ENCODE results near the gene RSBN1L. TPM values are rescaled to one million over a fixed set of nuclear protein-coding genes. Genes with fewer than 3 reads are reported as not detected.
A peak's percentile ranks its signal among the peaks of the same experiment; 100 is the strongest.

RSBN1L gene
- total and polyA plus RNA-seq, 4 donors = 7.3 to 53.2 (median 12.9) TPM

- Histone ChIP-seq H3K9ac (ENCODE audit: insufficient read depth in 1 of 2, low read length in 2 of 2) (no peak overlapping the region), H3K4me1 (ENCODE audit: control insufficient read depth in 5 of 5, insufficient read depth in 5 of 5, low read length in 5 of 5) (no peaks in the 10 kb centered on the region), H3K9me3 (ENCODE audit: control insufficient read depth in 4 of 4, insufficient read depth in 3 of 4, low read length in 3 of 4) (no peaks in the 10 kb centered on the region), H3K4me3 (no peak overlapping the region), H3K36me3 (ENCODE audit: control insufficient read depth in 4 of 4, insufficient read depth in 4 of 4, low read length in 4 of 4) (peaks cover 0 to 6% (median 2%) of the 10 kb centered on the region in 4 donors), H3K27me3 (ENCODE audit: control insufficient read depth in 3 of 3, insufficient read depth in 3 of 3, low read length in 2 of 3) (no peaks in the 10 kb centered on the region), H3K27ac (ENCODE audit: low read depth in 1 of 2, low read length in 1 of 2) (no peak overlapping the region)
- 95% methylated on average over 6 of the region's 6 CpGs for WGBS, 2 donors
- no peak for TF ChIP-seq CTCF (IDR thresholded peaks at IDR 0.05; ENCODE audit: control extremely low read depth, extremely low read depth)
- DNase-seq = no peak
- ATAC-seq (ENCODE audit: insufficient read depth, low FRiP score) = no peak
Measured at GRCh38 chr7:77667459-77668086, 28.7 kb upstream of the RSBN1L start.

- ATAC-seq (ENCODE audit: insufficient read depth, low FRiP score) (peak; percentile 83), DNase-seq (no peak)
- WGBS, 2 donors = 69 to 71% methylated on average over 5 of the region's 5 CpGs
- H3K27me3 ChIP-seq (ENCODE audit: control insufficient read depth in 3 of 3, insufficient read depth in 3 of 3, low read length in 2 of 3) = no peaks in the 10 kb centered on the region
- no peak overlapping the region for H3K27ac ChIP-seq (ENCODE audit: low read depth in 1 of 2, low read length in 1 of 2)
- H3K9ac ChIP-seq (ENCODE audit: insufficient read depth in 1 of 2, low read length in 2 of 2) = no peak overlapping the region
- no peaks in the 10 kb centered on the region for H3K9me3 ChIP-seq (ENCODE audit: control insufficient read depth in 4 of 4, insufficient read depth in 3 of 4, low read length in 3 of 4)
- TF ChIP-seq CTCF (IDR thresholded peaks at IDR 0.05; ENCODE audit: control extremely low read depth, extremely low read depth) = no peak
- peaks cover 0 to 2% (median 0%) of the 10 kb centered on the region in 5 donors for H3K4me1 ChIP-seq (ENCODE audit: control insufficient read depth in 5 of 5, insufficient read depth in 5 of 5, low read length in 5 of 5)
- H3K36me3 ChIP-seq (ENCODE audit: control insufficient read depth in 4 of 4, insufficient read depth in 4 of 4, low read length in 4 of 4) = no peaks in the 10 kb centered on the region
- H3K4me3 ChIP-seq = no peak overlapping the region
Measured at GRCh38 chr7:77674878-77675277, 21.4 kb upstream of the RSBN1L start.

- ATAC-seq (ENCODE audit: insufficient read depth, low FRiP score) (no peak), DNase-seq (peak in 2 of 3 donors; percentile 24 to 68)
- Histone ChIP-seq H3K36me3 (ENCODE audit: control insufficient read depth in 4 of 4, insufficient read depth in 4 of 4, low read length in 4 of 4) (peaks cover 0 to 9% (median 3%) of the 10 kb centered on the region in 4 donors), H3K4me3 (no peak overlapping the region), H3K27ac (ENCODE audit: low read depth in 1 of 2, low read length in 1 of 2) (no peak overlapping the region), H3K9ac (ENCODE audit: insufficient read depth in 1 of 2, low read length in 2 of 2) (no peak overlapping the region), H3K9me3 (ENCODE audit: control insufficient read depth in 4 of 4, insufficient read depth in 3 of 4, low read length in 3 of 4) (no peaks in the 10 kb centered on the region), H3K4me1 (ENCODE audit: control insufficient read depth in 5 of 5, insufficient read depth in 5 of 5, low read length in 5 of 5) (peaks cover 0 to 5% (median 0%) of the 10 kb centered on the region in 5 donors), H3K27me3 (ENCODE audit: control insufficient read depth in 3 of 3, insufficient read depth in 3 of 3, low read length in 2 of 3) (no peaks in the 10 kb centered on the region)
- no peak for TF ChIP-seq CTCF (IDR thresholded peaks at IDR 0.05; ENCODE audit: control extremely low read depth, extremely low read depth)
Measured at GRCh38 chr7:77679608-77680007, 16.7 kb upstream of the RSBN1L start.

- TF ChIP-seq CTCF (IDR thresholded peaks at IDR 0.05; ENCODE audit: control extremely low read depth, extremely low read depth) = no peak
- Histone ChIP-seq H3K36me3 (ENCODE audit: control insufficient read depth in 4 of 4, insufficient read depth in 4 of 4, low read length in 4 of 4) (peaks cover 0 to 12% (median 3%) of the 10 kb centered on the region in 4 donors), H3K4me3 (no peak overlapping the region), H3K4me1 (ENCODE audit: control insufficient read depth in 5 of 5, insufficient read depth in 5 of 5, low read length in 5 of 5) (peaks cover 0 to 5% (median 0%) of the 10 kb centered on the region in 5 donors), H3K9me3 (ENCODE audit: control insufficient read depth in 4 of 4, insufficient read depth in 3 of 4, low read length in 3 of 4) (no peaks in the 10 kb centered on the region), H3K27ac (ENCODE audit: low read depth in 1 of 2, low read length in 1 of 2) (no peak overlapping the region), H3K27me3 (ENCODE audit: control insufficient read depth in 3 of 3, insufficient read depth in 3 of 3, low read length in 2 of 3) (no peaks in the 10 kb centered on the region), H3K9ac (ENCODE audit: insufficient read depth in 1 of 2, low read length in 2 of 2) (no peak overlapping the region)
- DNase-seq (no peak), ATAC-seq (ENCODE audit: insufficient read depth, low FRiP score) (no peak)
- WGBS, 2 donors = 93 to 96% methylated on average over 7 of the region's 7 CpGs
Measured at GRCh38 chr7:77680266-77680665, 16.0 kb upstream of the RSBN1L start.
